HG02981 (cell line): ENCODE results near the gene CD79B.
"Not testable (repeated sequence)": the region's sequence is repeated elsewhere in the genome, so short reads cannot be mapped to it uniquely, and the experiment has no call there.

Experiments
- ATAC-seq: cut with Tn5 transposase; IDR thresholded peaks from one replicate; pipeline ENCODE4 v1.9.1; 2021; ENCODE audit warnings: mild to moderate bottlenecking, moderate library complexity; ENCODE audit not compliant: unreplicated experiment

CD79B gene

DNA sequence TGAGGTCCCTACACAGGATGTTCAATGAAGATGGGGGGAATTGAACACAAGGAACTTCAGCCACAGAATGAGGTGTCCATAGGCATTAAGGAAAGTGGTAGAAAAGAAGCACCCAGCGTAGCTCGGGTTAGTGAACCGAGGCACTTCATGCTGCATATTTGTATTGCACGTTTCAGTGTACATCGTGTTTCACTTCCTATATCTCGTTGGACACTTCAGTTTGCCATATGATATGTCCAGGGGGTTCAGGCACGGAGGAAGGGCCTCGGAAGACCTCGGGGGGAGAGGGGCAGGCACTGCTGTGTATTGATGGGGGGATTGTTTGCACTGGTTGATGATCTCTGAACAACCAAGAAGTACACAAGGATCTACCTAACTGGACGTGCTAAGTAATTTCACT is 16.4 kb downstream of the CD79B start:
- ATAC-seq = not testable (repeated sequence)

DNA sequence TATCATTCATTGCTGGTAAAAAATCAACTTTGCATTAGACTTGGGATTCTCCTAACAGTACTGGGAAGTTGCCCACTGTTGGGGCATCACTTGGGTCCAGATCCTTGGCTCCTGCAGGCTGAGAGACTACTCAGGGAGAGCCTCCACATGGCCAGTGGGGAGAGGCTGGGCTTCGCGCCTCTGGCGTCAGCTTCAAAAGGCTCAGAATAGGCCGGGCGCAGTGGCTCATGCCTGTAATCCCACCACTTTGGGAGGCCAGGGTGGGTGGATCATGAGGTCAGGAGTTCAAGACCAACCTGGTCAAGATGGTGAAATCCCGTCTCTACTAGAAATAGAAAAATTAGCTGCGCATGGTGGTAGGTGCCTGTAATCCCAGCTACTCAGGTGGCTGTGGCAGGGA is 17.7 kb downstream of the CD79B start:
- no peak for ATAC-seq

DNA sequence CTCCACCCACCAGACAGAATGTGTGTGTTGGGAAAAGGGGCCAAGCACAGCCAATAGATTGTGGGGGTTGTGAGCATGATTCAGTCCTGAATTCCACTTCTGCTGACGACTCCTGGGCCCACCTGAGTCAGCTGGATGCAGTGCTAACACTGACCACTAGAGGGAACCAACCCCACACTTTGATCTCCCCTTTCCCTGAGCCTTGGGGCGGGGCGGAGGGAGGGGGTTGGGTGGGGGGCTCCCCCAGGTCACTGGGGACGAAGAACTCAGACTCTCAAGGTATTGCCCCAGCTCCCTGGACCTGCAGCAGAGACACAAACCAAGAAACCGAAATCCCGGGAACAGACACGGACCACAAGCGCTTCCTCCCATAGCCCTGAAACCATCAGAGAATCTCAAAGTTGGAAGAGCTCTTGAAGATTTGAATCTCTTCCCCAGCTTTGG is 20.5 kb downstream of the CD79B start:
- no peak for ATAC-seq

DNA sequence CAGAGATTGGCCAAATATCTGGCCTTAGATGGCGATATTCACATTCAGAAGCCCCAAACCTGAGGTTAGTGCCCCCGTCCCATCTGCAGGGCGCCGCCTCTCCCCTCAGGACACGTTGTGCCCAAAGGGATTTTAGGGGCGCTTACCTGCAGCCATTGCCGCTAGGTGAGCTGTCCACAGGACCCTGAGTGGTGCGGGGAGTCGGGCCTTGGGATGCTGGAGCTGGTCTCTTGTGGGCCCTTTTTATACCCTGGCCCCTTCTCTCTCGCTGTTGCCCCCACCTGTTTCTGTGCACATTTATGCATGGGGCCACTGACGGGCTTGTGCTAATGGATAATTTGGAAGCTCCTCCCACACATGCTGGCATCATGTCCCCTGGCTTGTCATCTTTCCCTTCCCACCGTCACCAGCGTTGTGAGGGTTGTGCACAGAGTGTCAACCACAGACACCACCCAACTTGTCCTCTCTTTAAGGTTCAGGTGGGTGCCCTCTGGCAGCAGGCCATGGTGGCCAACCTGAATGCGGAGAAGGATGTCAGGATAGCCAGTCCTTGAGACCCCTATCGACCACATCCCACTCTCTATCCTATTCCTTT is 21.0 kb downstream of the CD79B start, which contains the start of gene CSHL1:
TSS of gene CSHL1 (minus strand) at position 218 of the 595 bp plus-strand sequence. CDS start at position 156, 62 bp downstream.
- ATAC-seq = no peak

DNA sequence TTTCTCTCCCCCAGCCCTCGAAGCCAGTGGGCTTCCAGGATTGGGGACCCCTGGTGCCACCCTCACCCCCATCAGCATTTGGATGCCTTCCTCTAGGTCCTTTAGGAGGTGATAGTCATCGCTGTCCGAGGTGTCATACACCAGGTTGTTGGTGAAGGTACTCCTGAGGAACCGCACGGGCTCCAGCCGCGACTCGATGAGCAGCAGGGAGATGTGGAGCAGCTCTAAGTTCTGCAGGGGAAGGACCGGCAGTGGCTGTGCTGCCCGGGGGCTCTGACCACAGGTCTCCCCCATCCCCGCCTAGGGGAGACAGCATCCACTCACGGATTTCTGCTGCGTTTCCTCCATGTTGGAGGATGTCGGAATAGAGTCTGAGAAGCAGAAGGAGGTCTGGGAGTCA is 22.0 kb downstream of the CD79B start:
- ATAC-seq = no peak

GRCh38 chr17:63909586-63909985 is 22.5 kb downstream of the CD79B start:
- ATAC-seq = not testable (repeated sequence)

GRCh38 chr17:63907161-63907778 is 24.9 kb downstream of the CD79B start:
- ATAC-seq = not testable (repeated sequence)

DNA sequence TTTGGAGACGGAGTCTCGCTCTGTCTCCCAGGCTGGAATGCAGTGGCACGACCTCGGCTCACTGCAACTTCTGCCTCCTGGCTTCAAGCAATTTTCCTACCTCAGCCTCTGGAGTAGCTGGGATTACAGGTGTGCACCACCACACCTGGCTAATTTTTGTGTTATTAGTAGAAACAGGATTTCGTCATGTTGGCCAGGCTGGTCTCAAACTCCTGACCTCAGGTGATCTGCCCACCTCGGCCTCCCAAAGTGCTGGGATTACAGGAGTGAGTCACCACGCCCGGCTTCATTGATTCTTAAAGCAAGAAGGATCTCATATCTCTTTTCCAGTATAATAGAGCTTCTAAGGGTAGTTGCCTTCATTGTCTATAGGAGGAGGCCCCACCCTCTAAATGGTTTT is 27.3 kb downstream of the CD79B start:
- ATAC-seq = not testable (repeated sequence)

DNA sequence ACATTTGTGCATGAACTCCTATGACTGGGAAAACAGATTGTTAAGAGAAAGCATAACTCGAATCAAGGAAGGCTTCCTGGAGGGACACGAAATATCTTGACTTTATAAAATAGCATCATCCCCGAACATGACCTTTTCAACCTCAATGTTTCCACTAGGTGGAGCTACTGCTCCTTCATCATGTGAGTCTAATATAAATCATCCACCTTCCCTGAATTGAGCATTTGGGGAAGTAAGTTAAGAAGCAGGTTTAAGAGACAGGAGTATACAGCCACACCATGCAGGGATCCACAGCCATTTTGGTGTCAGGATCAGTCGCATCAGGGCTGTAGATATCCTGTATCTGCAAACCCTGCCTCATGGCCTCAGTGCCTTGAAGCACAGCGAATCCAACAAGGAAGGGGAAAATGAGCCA is 28.3 kb downstream of the CD79B start:
- not testable (repeated sequence) for ATAC-seq

DNA sequence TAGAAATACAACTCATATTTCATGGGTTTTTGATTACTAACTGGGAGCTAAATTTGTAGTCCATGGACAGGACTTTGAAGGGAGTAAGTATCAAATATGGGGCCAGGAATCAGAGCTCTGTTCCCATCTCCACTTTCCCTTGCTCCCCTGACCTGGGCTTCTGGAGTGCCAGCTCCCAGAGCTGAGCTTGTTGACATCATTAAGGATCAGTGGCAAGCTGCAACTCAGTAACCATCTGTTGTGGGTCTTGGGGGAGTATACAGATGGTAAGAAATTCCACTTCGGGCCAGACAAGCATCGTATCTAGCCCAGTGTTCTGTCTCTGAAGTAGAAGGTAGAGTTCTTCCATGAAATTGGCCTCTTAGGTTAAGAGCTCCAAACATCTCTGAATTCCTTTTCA is 30.2 kb downstream of the CD79B start:
- not testable (repeated sequence) for ATAC-seq

DNA sequence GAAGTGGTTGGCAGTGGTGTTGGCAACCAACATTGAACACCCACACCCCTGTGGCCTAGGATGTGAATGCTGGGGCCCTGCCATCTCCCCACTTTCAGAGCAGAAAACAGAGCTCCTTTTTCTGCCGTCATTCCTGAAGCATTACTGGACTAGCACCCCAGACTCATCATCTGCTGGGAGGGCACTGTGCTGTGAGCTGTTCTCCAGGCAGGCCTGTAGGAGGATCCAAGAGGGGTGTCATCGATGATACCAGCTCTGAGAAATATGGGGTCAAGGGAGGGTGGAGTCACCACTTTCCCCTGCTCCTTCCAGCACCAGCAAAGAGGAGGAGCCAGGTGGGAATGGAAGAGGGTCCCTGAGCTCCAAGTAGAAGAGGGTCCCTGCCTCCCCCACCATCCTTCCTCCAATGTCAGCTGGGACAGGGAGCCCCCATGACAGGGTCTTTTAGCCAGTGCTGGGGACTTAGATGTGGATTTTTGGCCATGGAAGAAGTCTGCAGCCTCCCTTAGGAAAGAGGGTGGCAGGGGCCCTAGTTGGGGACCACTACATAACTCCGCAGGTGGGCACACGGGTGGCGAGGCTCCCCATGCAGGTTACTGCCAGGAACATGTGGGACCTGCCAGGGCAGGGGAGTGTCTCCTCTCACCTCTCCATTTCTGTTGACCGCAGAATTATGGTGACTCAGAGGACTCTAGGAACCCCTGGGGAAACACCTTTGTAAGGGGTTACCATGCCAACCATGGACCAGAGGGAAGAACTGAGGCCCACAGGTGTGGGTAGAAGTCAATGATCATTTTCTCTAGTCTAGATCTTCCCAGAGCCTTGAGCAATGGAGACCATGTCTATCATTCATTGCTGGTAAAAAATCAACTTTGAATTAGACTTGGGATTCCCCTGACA is 33.0 kb downstream of the CD79B start:
- ATAC-seq = not testable (repeated sequence)

GRCh38 chr17:63896524-63897354 is 35.4 kb downstream of the CD79B start, which contains the start of gene CSH1:
Gene CSH1 (minus strand): TSS chr17:63896574. CDS start chr17:63896511, 63 bp downstream.
- ATAC-seq = not testable (repeated sequence)

DNA sequence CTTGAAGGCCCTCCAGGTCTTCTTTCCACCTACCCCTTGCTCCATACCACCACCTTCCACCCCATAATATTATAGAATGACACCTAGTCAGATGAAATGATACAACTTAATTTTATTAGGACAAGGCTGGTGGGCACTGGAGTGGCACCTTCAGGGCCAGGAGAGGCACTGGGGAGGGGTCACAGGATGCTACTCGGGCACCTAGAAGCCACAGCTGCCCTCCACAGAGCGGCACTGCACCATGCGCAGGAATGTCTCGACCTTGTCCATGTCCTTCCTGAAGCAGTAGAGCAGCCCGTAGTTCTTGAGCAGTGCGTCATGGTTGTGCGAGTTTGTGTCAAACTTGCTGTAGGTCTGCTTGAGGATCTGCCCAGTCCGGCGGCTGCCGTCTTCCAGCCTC is 37.3 kb downstream of the CD79B start:
- ATAC-seq = not testable (repeated sequence)

DNA sequence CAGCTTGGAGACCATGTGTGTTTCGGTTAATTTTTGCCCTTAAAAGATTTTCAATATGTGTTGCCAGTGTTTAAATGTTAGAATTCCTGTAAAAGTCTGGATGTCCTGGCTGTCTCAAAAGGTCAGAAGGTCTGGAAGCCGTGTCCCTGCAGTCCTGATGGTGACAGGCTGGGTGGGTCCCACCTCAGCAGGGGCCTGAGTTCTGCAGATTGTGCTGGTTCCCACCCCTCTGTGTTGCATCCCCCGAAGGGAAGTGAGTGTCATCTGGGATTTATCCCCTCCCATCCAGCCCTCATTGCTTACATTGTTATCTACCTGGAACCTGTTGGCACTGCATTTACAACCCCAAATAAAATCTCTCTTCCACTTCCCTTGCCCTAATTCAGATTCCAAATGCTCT is 38.1 kb downstream of the CD79B start:
- not testable (repeated sequence) for ATAC-seq

DNA sequence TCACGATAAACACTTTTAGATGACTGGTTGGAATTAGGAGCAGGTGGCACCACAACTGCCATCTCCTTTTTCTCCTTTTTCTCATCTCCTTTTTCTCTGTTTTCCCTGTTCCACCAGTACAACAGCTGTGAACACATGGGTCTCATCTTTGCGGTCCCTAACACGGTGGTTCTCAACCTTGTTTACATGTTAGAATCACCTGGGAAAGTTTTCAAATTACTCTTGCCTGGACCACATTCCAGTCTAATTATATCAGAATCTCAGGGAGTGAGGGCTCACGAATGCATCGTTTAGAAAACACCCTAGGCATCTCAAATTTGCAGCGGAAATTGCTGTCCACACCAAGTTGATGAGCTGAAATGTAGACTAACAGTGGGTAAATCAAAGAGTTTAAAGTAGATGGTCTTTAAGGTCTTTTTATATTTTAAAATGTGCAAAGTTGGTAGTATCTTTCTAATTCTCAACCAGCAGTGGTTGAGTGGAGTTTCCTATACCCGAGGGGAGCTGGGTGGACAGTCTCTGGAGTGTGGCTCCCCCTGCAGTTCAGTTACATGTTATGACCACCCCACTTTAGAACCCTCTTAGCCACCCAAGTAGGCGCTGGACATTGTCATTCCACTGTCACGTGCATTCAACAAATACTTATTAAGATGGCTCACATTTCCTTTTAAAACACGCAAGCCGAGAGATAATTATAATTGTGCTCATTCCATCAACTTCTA is 39.7 kb downstream of the CD79B start:
- ATAC-seq = not testable (repeated sequence)

DNA sequence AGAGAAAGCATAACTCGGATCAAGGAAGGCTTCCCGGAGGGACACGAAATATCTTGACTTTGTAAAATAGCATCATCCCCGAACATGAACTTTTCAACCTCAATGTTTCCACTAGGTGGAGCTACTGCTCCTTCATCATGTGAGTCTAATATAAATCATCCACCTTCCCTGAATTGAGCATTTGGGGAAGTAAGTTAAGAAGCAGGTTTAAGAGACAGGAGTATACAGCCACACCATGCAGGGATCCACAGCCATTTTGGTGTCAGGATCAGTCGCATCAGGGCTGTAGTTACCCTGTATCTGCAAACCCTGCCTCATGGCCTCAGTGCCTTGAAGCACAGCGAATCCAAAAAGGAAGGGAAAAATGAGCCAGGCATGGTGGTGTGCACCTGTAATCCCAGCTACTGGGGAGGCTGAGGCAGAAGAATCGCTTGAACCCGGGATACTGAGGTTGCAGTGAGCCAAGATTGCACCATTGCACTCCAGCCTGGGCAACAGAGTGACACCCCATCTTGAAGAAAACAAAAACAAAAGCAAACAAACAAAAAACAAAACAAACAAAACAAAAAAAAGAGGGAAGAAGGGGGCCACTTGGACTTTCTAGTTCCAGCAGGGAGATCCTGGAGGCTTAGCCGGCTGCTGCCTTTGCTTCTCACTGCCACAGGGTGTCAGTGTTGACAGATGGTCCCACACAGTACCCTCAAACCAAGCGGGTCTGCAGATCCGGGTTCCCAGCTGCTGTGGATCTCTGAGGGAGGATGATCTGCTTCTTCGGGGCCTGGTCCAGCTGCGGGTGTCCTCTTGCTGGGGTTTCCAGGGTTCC is 42.9 kb downstream of the CD79B start:
- not testable (repeated sequence) for ATAC-seq

DNA sequence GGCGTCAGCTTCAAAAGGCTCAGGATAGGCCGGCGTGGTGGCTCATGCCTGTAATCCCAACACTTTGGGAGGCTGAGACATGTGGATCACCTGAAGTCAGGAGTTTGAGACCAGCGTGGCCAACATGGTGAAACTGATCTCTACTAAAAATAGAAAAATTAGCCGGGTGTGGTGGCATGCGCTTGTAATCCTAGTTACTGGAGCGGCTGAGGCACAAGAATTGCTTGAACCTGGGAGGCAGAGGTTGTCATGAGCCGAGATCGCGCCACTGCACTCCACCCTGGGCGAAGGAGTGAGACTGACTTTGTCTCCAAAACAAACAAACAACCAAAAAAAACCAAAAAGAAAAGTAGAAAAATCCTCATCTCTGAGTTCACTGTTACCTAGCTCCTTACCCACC is 47.0 kb downstream of the CD79B start:
- not testable (repeated sequence) for ATAC-seq

DNA sequence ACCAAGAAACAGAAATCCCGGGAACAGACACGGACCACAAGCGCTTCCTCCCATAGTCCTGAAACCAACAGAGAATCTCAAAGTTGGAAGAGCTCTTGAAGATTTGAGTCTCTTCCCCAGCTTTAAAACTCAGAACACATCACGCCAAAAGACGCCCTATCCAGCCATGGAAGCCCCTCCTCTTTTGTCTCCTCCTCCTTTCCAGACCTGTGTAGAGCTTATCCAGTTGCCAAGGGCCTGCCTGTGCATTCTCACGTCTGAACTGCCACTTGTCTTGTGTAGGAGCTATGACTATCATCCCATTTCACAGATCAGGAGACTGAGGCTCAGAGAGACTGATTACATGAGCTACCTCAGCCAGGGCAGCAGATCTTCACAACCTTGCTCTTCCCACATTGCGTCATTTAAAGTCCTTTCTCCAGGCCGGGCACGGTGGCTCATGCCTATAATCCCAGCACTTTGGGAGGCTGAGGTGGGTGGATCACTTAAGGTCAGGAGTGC is 49.5 kb downstream of the CD79B start:
- ATAC-seq = not testable (repeated sequence)
